Fibroblast of mammary gland (primary cell): Measurements from ENCODE around the gene INSRR.

Experiments used
- DNase-seq: peaks from one replicate; pipeline ENCODE4 v3.0.0-alpha.2; 2010; ENCODE audit warnings: low read depth
- H3K4me3 ChIP-seq: 2 replicates; pipeline ENCODE4 v1.5.1; 2011; ENCODE audit warnings: low read depth, mild to moderate bottlenecking, low read length, moderate library complexity; ENCODE audit not compliant: control insufficient read depth
- TF ChIP-seq, protein P1 (sequence below): conservative IDR thresholded peaks from 2 replicates; pipeline ENCODE4 v1.5.1; 2011; ENCODE audit warnings: low read depth, low read length, inconsistent platforms; ENCODE audit not compliant: control insufficient read depth, insufficient read depth

The INSRR gene

DNA sequence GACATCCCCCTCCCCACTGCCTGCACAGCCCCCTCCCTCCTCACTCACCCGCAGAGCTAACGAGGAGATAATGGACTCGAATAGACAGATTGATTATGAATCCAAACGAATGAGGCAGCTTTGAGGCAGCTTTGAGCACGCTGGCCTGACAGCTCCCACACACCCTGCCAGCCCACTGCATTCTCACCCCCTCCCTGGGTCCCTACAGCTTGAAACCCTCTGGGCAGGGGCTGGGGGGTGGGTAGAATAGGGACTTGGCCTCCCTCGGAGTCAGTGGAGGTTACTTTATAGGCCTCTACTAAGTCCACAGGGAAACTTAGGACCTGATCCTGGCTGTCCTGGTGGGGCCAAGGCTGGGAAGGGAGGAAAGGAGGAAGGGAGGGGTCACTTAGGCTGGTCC, 3.7 kb upstream of the INSRR start:
- TF ChIP-seq, protein P1, sequence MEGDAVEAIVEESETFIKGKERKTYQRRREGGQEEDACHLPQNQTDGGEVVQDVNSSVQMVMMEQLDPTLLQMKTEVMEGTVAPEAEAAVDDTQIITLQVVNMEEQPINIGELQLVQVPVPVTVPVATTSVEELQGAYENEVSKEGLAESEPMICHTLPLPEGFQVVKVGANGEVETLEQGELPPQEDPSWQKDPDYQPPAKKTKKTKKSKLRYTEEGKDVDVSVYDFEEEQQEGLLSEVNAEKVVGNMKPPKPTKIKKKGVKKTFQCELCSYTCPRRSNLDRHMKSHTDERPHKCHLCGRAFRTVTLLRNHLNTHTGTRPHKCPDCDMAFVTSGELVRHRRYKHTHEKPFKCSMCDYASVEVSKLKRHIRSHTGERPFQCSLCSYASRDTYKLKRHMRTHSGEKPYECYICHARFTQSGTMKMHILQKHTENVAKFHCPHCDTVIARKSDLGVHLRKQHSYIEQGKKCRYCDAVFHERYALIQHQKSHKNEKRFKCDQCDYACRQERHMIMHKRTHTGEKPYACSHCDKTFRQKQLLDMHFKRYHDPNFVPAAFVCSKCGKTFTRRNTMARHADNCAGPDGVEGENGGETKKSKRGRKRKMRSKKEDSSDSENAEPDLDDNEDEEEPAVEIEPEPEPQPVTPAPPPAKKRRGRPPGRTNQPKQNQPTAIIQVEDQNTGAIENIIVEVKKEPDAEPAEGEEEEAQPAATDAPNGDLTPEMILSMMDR, result no peak
- DNase-seq, result no peak
- H3K4me3 ChIP-seq, result no peak overlapping the region

DNA sequence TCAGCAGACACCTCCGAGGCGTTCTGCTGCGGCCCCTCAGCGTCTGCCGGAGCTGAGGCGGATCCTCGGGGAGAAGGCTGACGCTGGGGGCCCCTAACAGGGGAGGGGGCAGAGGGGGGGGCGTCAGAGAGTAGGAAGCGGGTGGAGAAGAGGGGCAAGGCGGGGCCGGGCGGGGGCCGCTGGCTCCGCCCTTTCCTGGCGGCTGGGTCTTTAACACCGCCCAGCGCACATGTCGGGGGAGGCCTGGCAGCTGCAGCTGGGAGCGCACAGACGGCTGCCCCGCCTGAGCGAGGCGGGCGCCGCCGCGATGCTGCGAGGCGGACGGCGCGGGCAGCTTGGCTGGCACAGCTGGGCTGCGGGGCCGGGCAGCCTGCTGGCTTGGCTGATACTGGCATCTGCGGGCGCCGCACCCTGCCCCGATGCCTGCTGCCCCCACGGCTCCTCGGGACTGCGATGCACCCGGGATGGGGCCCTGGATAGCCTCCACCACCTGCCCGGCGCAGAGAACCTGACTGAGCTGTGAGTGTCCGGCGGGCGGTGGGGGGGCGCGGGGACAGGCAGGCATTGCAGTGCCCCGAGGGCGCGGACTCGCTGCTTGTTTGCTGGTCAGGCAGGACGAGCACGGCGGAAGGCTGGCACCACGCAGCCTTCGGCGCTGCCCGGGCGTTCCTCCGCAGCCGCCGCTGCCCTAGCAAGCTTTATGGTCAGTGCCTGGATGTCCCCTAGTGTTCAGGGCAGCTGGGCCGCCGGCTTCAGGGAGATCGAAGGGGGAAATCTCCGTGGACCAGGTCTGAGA, 1.9 kb upstream of the INSRR start, which contains the start of gene NTRK1:
NTRK1 (plus strand) TSS at position 238 of the 796 bp plus-strand sequence; CDS start at position 308, 70 bp downstream.
- DNase-seq, result no peak
- TF ChIP-seq, protein P1, result no peak
- peak within 1 kb of the TSS; percentile 0 for H3K4me3 ChIP-seq

DNA sequence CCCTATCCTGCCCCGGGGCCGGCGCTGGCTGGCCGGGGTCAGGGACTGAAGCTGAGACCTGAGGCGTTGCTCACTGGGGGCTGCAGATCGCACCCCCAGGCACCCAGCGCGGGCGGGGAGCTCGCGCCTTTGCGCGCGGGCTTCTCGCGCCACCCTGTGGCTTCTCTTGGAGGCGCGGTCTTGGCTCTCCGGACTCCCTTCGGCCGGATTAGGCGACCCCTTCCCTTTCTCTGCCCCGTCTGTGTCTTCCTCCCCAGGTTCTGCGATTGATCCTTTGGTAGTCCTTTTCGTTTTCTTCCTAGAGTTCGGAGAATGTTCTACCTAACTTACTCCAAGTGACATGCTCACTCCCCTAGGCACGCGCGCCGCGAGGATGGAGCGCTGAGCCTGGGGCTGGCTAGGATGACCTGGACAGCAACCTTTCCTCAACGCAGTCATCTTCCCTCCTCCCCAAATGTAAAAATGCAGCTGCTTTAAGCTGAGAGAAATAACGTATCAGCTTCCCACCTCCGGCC, 1.3 kb upstream of the INSRR start:
- H3K4me3 ChIP-seq, result peak overlapping the region; percentile 0
- peak; percentile 31 for DNase-seq
- TF ChIP-seq, protein P1, result peak; percentile 65

DNA sequence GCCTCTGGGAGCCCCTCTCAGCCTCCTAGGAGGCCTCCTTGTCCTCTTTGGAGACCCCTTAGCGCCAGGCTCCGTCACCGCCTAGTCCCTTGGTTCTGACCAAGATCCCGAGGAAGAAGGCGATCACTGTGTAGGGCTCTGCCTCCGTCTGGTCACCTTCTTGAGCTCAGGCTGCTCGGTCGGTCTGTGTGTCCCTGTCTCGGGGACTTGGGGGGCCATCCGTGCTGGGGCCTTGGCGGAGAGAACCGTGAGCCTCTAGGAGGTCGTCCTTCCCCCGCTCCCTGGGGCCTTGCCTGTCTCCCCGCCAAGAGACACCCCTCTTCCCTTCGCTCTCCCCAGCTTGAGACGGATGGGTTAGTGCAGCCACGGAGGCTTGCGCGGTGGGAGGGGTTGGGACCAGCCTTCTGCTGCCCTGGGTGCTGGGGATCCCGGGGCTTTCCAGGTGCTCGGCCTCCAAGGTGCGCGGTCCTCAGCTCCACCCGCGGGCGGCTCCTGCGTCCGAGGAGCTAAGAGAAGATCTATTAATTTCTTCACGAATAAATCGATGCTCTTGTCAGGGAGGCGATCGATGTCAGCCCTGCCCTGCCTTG, 701 bp upstream of the INSRR start:
- H3K4me3 ChIP-seq, result peak overlapping the region; percentile 0
- no peak for DNase-seq
- TF ChIP-seq, protein P1, result no peak

DNA sequence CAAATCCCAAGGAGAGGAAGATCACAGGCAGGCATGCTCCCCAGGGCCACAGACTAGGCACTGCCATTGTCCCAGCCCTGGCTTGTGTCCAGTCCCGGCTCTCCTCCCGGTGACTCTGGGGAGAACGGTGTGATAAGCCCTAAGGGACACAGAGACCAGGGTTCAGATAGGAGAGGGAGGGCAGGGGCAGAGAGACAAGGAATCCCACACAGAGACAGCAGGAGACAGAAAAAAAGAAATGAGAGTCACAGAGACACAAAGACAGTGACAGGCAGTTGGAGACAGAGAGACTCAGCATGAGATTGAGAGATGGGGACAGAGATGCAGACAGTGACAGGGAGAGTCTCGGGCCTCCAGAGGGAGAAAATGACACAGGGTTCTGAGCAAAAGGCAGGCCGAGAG, 361 bp downstream of the INSRR start:
- no peak for DNase-seq
- no peak overlapping the region for H3K4me3 ChIP-seq
- TF ChIP-seq, protein P1, result no peak

DNA sequence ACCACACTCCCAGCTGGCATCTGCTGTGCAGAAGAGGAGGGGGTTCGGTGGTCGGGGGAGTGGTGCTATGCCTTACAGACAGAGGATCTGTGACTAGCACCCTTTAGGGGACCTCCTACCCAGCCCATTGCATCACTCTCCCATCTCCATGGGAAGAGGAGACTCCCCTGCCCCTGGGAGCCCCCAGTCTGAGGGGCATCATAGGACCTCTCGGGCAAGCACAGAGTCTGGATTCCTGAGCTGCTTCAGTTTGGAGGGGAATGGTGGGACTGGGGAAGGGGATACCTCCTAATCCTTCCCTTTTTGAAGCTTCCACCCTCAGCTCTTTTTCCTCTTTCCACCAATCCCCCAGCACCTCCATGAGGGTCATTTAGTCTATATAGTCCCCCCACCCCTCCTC, 1.4 kb downstream of the INSRR start:
- TF ChIP-seq, protein P1, result no peak
- H3K4me3 ChIP-seq, result no peak overlapping the region
- no peak for DNase-seq
